ENCODE data around the gene SLC35F5. TPM values are rescaled to one million over a fixed set of nuclear protein-coding genes. Genes with fewer than 3 reads are reported as not detected.

Gene SLC35F5
- total and polyA plus RNA-seq, 12 donors, result 22.5 to 466 (median 201) TPM

- H3K9me3 ChIP-seq (replicated peaks in 1 of 3), result no peaks in the 10 kb centered on the region
- intact Hi-C loops (cut with DNase I), result no loop called here
- no peaks in the 10 kb centered on the region for H3K36me3 ChIP-seq (replicated peaks in 1 of 2)
- H3K4me1 ChIP-seq (replicated peaks in 1 of 2), result peaks cover 5 to 14% of the 10 kb centered on the region in 2 donors
- WGBS, 4 donors, result 83 to 89% (median 86%) methylated on average over 4 of the region's 4 CpGs
- no peak for DNase-seq
- no peaks in the 10 kb centered on the region for H3K27me3 ChIP-seq
- H3K27ac ChIP-seq, result no peak overlapping the region
- H3K4me3 ChIP-seq, result no peak overlapping the region
- TF ChIP-seq POLR2A (IDR thresholded peaks at IDR 0.05) (no peak), CTCF (IDR thresholded peaks at IDR 0.05) (no peak)
Observed at GRCh38 chr2:113765276-113765675, 8.8 kb upstream of the SLC35F5 start.

GRCh38 chr2:113762377-113763118 lies 6.1 kb upstream of the SLC35F5 start:
- intact Hi-C loops (cut with DNase I), result no loop called here
- WGBS, 4 donors, result 25 to 29% (median 27%) methylated on average over 3 of the region's 3 CpGs
- DNase-seq, result peak in 3 of 7 donors; percentile 16 to 35 (median 25)
- Histone ChIP-seq H3K27ac (peak overlapping the region in 3 of 5 donors; percentile 16 to 68 (median 50)), H3K4me3 (no peak overlapping the region), H3K4me1 (replicated peaks in 1 of 2) (peaks cover 5 to 15% of the 10 kb centered on the region in 2 donors), H3K9me3 (replicated peaks in 1 of 3) (no peaks in the 10 kb centered on the region), H3K36me3 (replicated peaks in 1 of 2) (no peaks in the 10 kb centered on the region), H3K27me3 (no peaks in the 10 kb centered on the region)
- no peak for TF ChIP-seq CTCF (IDR thresholded peaks at IDR 0.05)
- no peak for TF ChIP-seq POLR2A (IDR thresholded peaks at IDR 0.05)

GRCh38 chr2:113760400-113760799 lies 4.0 kb upstream of the SLC35F5 start:
- no peaks in the 10 kb centered on the region for H3K9me3 ChIP-seq (replicated peaks in 1 of 3)
- intact Hi-C loops (cut with DNase I), result no loop called here
- TF ChIP-seq POLR2A (IDR thresholded peaks at IDR 0.05) (no peak), CTCF (IDR thresholded peaks at IDR 0.05) (no peak)
- no peak overlapping the region for H3K4me3 ChIP-seq
- H3K27me3 ChIP-seq, result no peaks in the 10 kb centered on the region
- WGBS, 4 donors, result 0 to 36% (median 26%) methylated on average over 1 of the region's 1 CpG
- H3K27ac ChIP-seq, result no peak overlapping the region
- peaks cover 5 to 20% of the 10 kb centered on the region in 2 donors for H3K4me1 ChIP-seq (replicated peaks in 1 of 2)
- H3K36me3 ChIP-seq (replicated peaks in 1 of 2), result no peaks in the 10 kb centered on the region
- DNase-seq, result peak in 1 of 7 donors; percentile 10

- TF ChIP-seq POLR2A (IDR thresholded peaks at IDR 0.05) (no peak), CTCF (IDR thresholded peaks at IDR 0.05) (no peak)
- H3K4me1 ChIP-seq (replicated peaks in 1 of 2), result peaks cover 3 to 39% of the 10 kb centered on the region in 2 donors
Observed at GRCh38 chr2:113757138-113757657, 756 bp upstream of the SLC35F5 start.

More at GRCh38 chr2:113757138-113757657, 756 bp upstream of the SLC35F5 start:
- Histone ChIP-seq H3K27ac (peak overlapping the region; percentile 92 to 99 (median 96)), H3K9me3 (replicated peaks in 1 of 3) (no peaks in the 10 kb centered on the region), H3K4me3 (peak overlapping the region; percentile 69 to 96 (median 90)), H3K27me3 (no peaks in the 10 kb centered on the region), H3K36me3 (replicated peaks in 1 of 2) (peaks cover 0 to 6% of the 10 kb centered on the region in 2 donors)
- peak in 2 of 7 donors; percentile 33 to 37 for DNase-seq
- intact Hi-C loops (cut with DNase I), result loop anchor here in 1 of 2 donors (10.0 kb wide), 2 partner anchors 58 to 138 kb away; partner anchors contain the start of gene ACTR3
- 18 to 29% (median 23%) methylated on average over 15 to 17 of the region's 17 CpGs for WGBS, 4 donors
